H1 (cell line): Measurements from ENCODE around the gene EFCAB8. TPM values are rescaled to one million over a fixed set of nuclear protein-coding genes. Genes with fewer than 3 reads are reported as not detected.

Source experiments
- CTCF ChIA-PET: fragments of 300-600 bp; sonication (Branson Sonifier 250); formaldehyde crosslinking; loops from one replicate; lab custom pipeline; 2021; ENCODE audit not compliant: partially characterized antibody; lab: Charles Lee
- POLR2A ChIA-PET: fragments of 300-600 bp; sonication (Branson Sonifier 250); formaldehyde crosslinking; loops from one replicate; lab custom pipeline; 2021; ENCODE audit warnings: inconsistent platforms; ENCODE audit not compliant: partially characterized antibody; lab: Charles Lee
- DNase-seq, 2 experiments: peaks; one replicate each; pipeline versions ENCODE4 v3.0.0 to v3.0.0-alpha.2; 2010 to 2022; ENCODE audit warnings: low spot score in 2 of 2, low read depth in 1 of 2, mixed read lengths in 1 of 2
- FAIRE-seq: peaks from 2 replicates; lab custom pipeline; 2011; peaks lifted over from hg19 to GRCh38; lab: Jason Lieb, UNC
- H2AFZ ChIP-seq: 2 replicates; pipeline ENCODE4 v1.8.1; 2012; ENCODE audit warnings: low read length, inconsistent platforms
- H2AK5ac ChIP-seq: 2 replicates; pipeline ENCODE4 v1.6.1; 2013; ENCODE audit warnings: low read depth, low read length
- H2BK120ac ChIP-seq: replicated peaks from 2 replicates; pipeline ENCODE3; 2013; ENCODE audit warnings: low read depth, low read length, inconsistent platforms
- H2BK12ac ChIP-seq: 2 replicates; pipeline ENCODE4 v1.6.1; 2013; ENCODE audit warnings: low read depth, low read length
- H2BK15ac ChIP-seq: 2 replicates; pipeline ENCODE4 v1.6.1; 2013; ENCODE audit warnings: low read length
- H2BK20ac ChIP-seq: 2 replicates; pipeline ENCODE4 v1.6.1; 2013; ENCODE audit warnings: low read length
- H2BK5ac ChIP-seq: 2 replicates; pipeline ENCODE4 v1.6.1; 2013; ENCODE audit warnings: low read depth, low read length
- H3K14ac ChIP-seq: 2 replicates; pipeline ENCODE4 v1.6.1; 2013; ENCODE audit warnings: inconsistent platforms; ENCODE audit not compliant: insufficient read length
- H3K18ac ChIP-seq: 2 replicates; pipeline ENCODE4 v1.6.1; 2013; ENCODE audit warnings: low read length; ENCODE audit errors: extremely low read depth
- H3K23ac ChIP-seq: 2 replicates; pipeline ENCODE4 v1.6.1; 2013; ENCODE audit warnings: inconsistent platforms; ENCODE audit not compliant: insufficient read length
- H3K23me2 ChIP-seq: 2 replicates; pipeline ENCODE4 v1.6.1; 2013; ENCODE audit warnings: low read depth, low read length
- H3K27ac ChIP-seq: 2 replicates; pipeline ENCODE4 v1.6.1; 2011; ENCODE audit warnings: low read depth, low read length, inconsistent platforms
- H3K27me3 ChIP-seq, 4 experiments: replicated peaks in 1 of 4; 1 replicate in 1 of 4; 2 replicates in 3 of 4; pipeline versions ENCODE4 v1.6.1 to v1.8.1; 2011 to 2013; ENCODE audit warnings: low read length in 3 of 4, mild to moderate bottlenecking in 3 of 4, inconsistent platforms in 2 of 4, mixed read lengths in 2 of 4, moderate library complexity in 1 of 4; ENCODE audit not compliant: control insufficient read depth in 3 of 4, insufficient read depth in 3 of 4; ENCODE audit errors: extremely low read depth in 1 of 4
- H3K36me3 ChIP-seq, 4 experiments: 2 replicates each; pipeline versions ENCODE4 v1.6.1 to v1.8.1; 2011 to 2013; ENCODE audit warnings: mild to moderate bottlenecking in 4 of 4, low read length in 3 of 4, moderate library complexity in 2 of 4, control low read depth in 1 of 4, inconsistent platforms in 1 of 4; ENCODE audit not compliant: insufficient read depth in 4 of 4, control insufficient read depth in 2 of 4
- H3K4ac ChIP-seq: replicated peaks from 2 replicates; pipeline ENCODE3; 2013; ENCODE audit warnings: low read length, low read depth, mixed read lengths, inconsistent platforms; ENCODE audit not compliant: insufficient read length
- H3K4me1 ChIP-seq, 4 experiments: replicated peaks in 1 of 4; 1 replicate in 1 of 4; 2 replicates in 3 of 4; pipeline versions ENCODE4 v1.6.1 to v1.8.1; 2011 to 2013; ENCODE audit warnings: low read length in 3 of 4, inconsistent platforms in 2 of 4, mixed read lengths in 1 of 4; ENCODE audit not compliant: insufficient read depth in 4 of 4, control insufficient read depth in 3 of 4
- H3K4me2 ChIP-seq, 2 experiments: 2 replicates each; pipeline versions ENCODE4 v1.6.1 to v1.8.1; 2011 to 2013; ENCODE audit warnings: low read depth in 2 of 2, low read length in 2 of 2, control low read depth in 1 of 2, inconsistent platforms in 1 of 2, mild to moderate bottlenecking in 1 of 2; ENCODE audit not compliant: insufficient read depth in 1 of 2
- H3K4me3 ChIP-seq, 4 experiments: fragments of 200-600, 300-600 bp in 1 of 4; sonication (generic), shearing (Covaris generic), sonication (Bioruptor Twin) in 1 of 4; 2 replicates each; pipeline versions ENCODE4 v1.5.1 to v1.8.1; 2011 to 2016; ENCODE audit warnings: low read length in 4 of 4, low read depth in 3 of 4, control low read depth in 2 of 4, inconsistent platforms in 2 of 4, mild to moderate bottlenecking in 2 of 4, mixed read lengths in 1 of 4, moderate library complexity in 1 of 4; ENCODE audit not compliant: insufficient read depth in 2 of 4; ENCODE audit errors: extremely low read depth in 1 of 4
- H3K56ac ChIP-seq: replicated peaks from 2 replicates; pipeline ENCODE3; 2013; ENCODE audit warnings: low read depth, mild to moderate bottlenecking, mixed read lengths, low read length, inconsistent platforms; ENCODE audit not compliant: insufficient read length
- H3K79me1 ChIP-seq: 2 replicates; pipeline ENCODE4 v1.6.1; 2013; ENCODE audit warnings: low read depth, low read length, control low read depth
- H3K79me2 ChIP-seq, 2 experiments: 2 replicates each; pipeline versions ENCODE4 v1.6.1 to v1.8.1; 2012 to 2013; ENCODE audit warnings: low read length in 2 of 2, mild to moderate bottlenecking in 2 of 2, inconsistent platforms in 1 of 2; ENCODE audit not compliant: insufficient read depth in 2 of 2, control insufficient read depth in 1 of 2
- H3K9ac ChIP-seq, 4 experiments: replicated peaks in 1 of 4; 1 replicate in 1 of 4; 2 replicates in 3 of 4; pipeline versions ENCODE4 v1.6.1 to v1.8.1; 2011 to 2013; ENCODE audit warnings: low read depth in 3 of 4, low read length in 3 of 4, control low read depth in 2 of 4, mild to moderate bottlenecking in 2 of 4, moderate library complexity in 2 of 4, inconsistent platforms in 1 of 4; ENCODE audit errors: extremely low read depth in 1 of 4
- H3K9me3 ChIP-seq, 2 experiments: 2 replicates each; pipeline versions ENCODE4 v1.6.1 to v1.8.1; 2012 to 2013; ENCODE audit warnings: mild to moderate bottlenecking in 2 of 2, moderate library complexity in 2 of 2, control low read depth in 1 of 2, inconsistent platforms in 1 of 2, low read depth in 1 of 2, low read length in 1 of 2, mixed read lengths in 1 of 2; ENCODE audit not compliant: insufficient read depth in 2 of 2
- H4K20me1 ChIP-seq, 2 experiments: replicated peaks in 1 of 2; 2 replicates each; pipeline versions ENCODE3 to v1.8.1; 2011 to 2013; ENCODE audit warnings: inconsistent platforms in 2 of 2, low read length in 2 of 2, mild to moderate bottlenecking in 1 of 2; ENCODE audit not compliant: insufficient read depth in 2 of 2, control insufficient read depth in 1 of 2
- H4K5ac ChIP-seq: 2 replicates; pipeline ENCODE4 v1.6.1; 2013; ENCODE audit warnings: low read length, low read depth, mixed read lengths, inconsistent platforms; ENCODE audit not compliant: insufficient read length
- H4K8ac ChIP-seq: 2 replicates; pipeline ENCODE4 v1.8.0; 2013; ENCODE audit warnings: mild to moderate bottlenecking, moderate library complexity, low read length, inconsistent platforms; ENCODE audit not compliant: insufficient read depth; ENCODE audit errors: extremely low read depth
- H4K91ac ChIP-seq: replicated peaks from 2 replicates; pipeline ENCODE3; 2013; ENCODE audit warnings: low read length, mixed read lengths, inconsistent platforms; ENCODE audit not compliant: insufficient read length
- BRCA1 ChIP-seq: IDR thresholded peaks from 2 replicates; pipeline ENCODE4 v1.6.1; 2012; ENCODE audit warnings: low read depth, low read length, improper control_type of control experiment
- CBX8 ChIP-seq: fragments of 300-800, 300-1000 bp; sonication (generic); IDR thresholded peaks from 2 replicates; pipeline ENCODE4 v1.7.1; 2016; ENCODE audit warnings: low read depth, low read length, borderline replicate concordance
- KDM4A ChIP-seq: IDR thresholded peaks from one replicate; pipeline ENCODE4 v1.7.1; 2012; ENCODE audit warnings: low read depth, mild to moderate bottlenecking, moderate library complexity, low read length, inconsistent platforms; ENCODE audit not compliant: severe bottlenecking
- MAX ChIP-seq: IDR thresholded peaks from 2 replicates; pipeline ENCODE4 v1.6.1; 2012; ENCODE audit warnings: inconsistent platforms
- NRF1 ChIP-seq: IDR thresholded peaks from 2 replicates; pipeline ENCODE4 v1.6.1; 2011; ENCODE audit warnings: mild to moderate bottlenecking, low read depth, low read length, improper control_type of control experiment
- RXRA ChIP-seq: IDR thresholded peaks from 2 replicates; pipeline ENCODE4 v1.6.1; 2011; ENCODE audit warnings: low read depth, mild to moderate bottlenecking, low read length, moderate library complexity; ENCODE audit not compliant: insufficient read depth
- SIN3A ChIP-seq, 2 experiments: IDR thresholded peaks in 1 of 2; conservative IDR thresholded peaks in 1 of 2; 2 replicates each; pipeline ENCODE4 v1.6.1; 2011 to 2012; ENCODE audit warnings: low read length in 2 of 2, improper control_type of control experiment in 1 of 2, low read depth in 1 of 2, mild to moderate bottlenecking in 1 of 2
- SRF ChIP-seq: IDR thresholded peaks from 2 replicates; pipeline ENCODE4 v1.6.1; 2011; ENCODE audit warnings: mild to moderate bottlenecking, low read depth, low read length, moderate library complexity
- TAF1 ChIP-seq: IDR thresholded peaks from 2 replicates; pipeline ENCODE4 v1.6.1; 2011; ENCODE audit warnings: mild to moderate bottlenecking, low read depth, low read length
- TBP ChIP-seq: IDR thresholded peaks from 2 replicates; pipeline ENCODE4 v1.6.1; 2011; ENCODE audit warnings: low read depth, low read length, improper control_type of control experiment
- USF2 ChIP-seq: IDR thresholded peaks from 2 replicates; pipeline ENCODE4 v1.6.1; 2011; ENCODE audit warnings: low read length, improper control_type of control experiment
- WGBS, 2 experiments: shearing (Covaris generic) in 1 of 2; methylation state at CpG; one replicate each; pipeline versions ENCODE4 v1.1.6 to v1.1.7; 2013 to 2015; ENCODE audit warnings: low lambda C conversion rate in 2 of 2, mixed read lengths in 2 of 2, inconsistent platforms in 1 of 2, low coverage in 1 of 2, missing lambda C conversion rate in 1 of 2; ENCODE audit not compliant: insufficient replicate concordance in 2 of 2, insufficient coverage in 1 of 2, insufficient read length in 1 of 2; ENCODE audit errors: extremely low coverage in 1 of 2, missing lambda C conversion rate in 1 of 2; 5-methylcytosine and 5-hydroxymethylcytosine counted together
- polyA plus RNA-seq, 7 experiments: library from polyadenylated mRNA; depleted of rRNA in 3 of 7; stranded (reverse) in 5 of 7; unstranded in 2 of 7; fragments of >200 nt in 5 of 7; fragments of 200-250 nt in 2 of 7; gene quantifications; 1 replicate in 5 of 7; 2 replicates in 1 of 7; 4 replicates in 1 of 7; pipeline versions ENCODE4 v1.2.1 to v1.2.3, GENCODE V29; 2011 to 2013; ENCODE audit warnings: missing spikeins in 2 of 7, mixed read lengths in 2 of 7
- total RNA-seq: library from RNA; stranded (reverse); fragmentation: NEBNext Ultra II Directional; extraction: Animal tissue kit (Norgen Biotek cat#: 25700); gene quantifications from 2 replicates; pipeline ENCODE4 v1.2.1, GENCODE V29; 2021

Gene EFCAB8
- total and polyA plus RNA-seq, 2 of the 8 experiments (the other 6 are each of a cell fraction or from before 2014, with no cell fraction given) = 0.06 to 0.20 TPM

DNA sequence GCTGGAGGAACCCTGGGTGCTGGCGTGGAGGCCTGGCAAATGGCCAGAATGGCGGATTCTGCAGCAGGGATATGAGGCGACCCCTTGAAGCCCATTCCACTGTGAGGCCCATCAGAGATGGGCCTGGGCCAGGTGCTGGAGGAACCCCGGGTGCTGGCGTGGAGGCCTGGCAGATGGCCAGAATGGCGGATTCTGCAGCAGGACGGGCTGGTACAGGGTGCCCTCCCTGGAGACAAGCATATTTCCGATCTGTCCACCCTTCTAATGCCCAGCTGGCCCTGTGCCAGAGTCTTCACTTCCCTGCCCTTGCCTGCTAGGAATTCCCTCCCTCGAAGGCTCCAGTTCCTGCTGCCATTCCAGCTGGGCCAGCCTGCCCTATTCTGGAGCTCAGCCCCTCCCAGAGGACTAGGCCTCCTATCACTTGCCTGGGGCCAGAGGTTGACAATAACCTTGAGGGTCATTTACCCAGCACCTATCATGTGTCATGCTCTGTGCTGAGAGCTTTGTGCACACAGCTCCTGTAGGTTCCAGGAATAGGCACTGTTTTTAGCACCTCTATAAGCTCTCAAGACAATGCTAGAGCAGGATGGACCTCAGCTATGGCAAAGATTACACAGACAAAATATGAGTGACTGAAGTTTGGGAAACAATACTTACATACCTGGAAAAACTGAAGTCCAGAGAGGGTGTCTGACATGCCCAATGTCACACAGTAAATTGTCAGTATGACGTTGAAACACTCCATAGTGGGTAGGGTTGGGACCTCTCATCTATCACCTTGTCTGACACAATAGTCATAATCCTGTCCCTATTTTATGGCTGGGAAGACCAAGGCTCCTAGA is 124.1 kb downstream of the EFCAB8 start:
- CTCF ChIA-PET = interaction anchor here (1.2 to 5.4 kb wide), 3 partner anchors 13 to 22 kb away, joined by 3 to 53 read pairs (median 11); partner anchors contain the start of gene SUN5
- Histone ChIP-seq H3K23ac (no peak overlapping the region), H4K8ac (no peak overlapping the region), H4K20me1 (no peaks in the 10 kb centered on the region), H2AFZ (no peak overlapping the region), H2AK5ac (no peak overlapping the region), H2BK15ac (no peak overlapping the region), H3K23me2 (no peaks in the 10 kb centered on the region), H3K9ac (no peak overlapping the region), H2BK20ac (no peak overlapping the region), H3K27me3 (0 out of 7 replicates have a peak, but pooled peaks cover 0 to under 1% (median 0%) of the 10 kb centered on the region in 4 experiments), H3K36me3 (no peaks in the 10 kb centered on the region), H3K4me1 (no peaks in the 10 kb centered on the region; a peak in 1 of 7 replicates), H4K5ac (no peak overlapping the region), H4K91ac (no peak overlapping the region), H3K4me2 (no peak overlapping the region), H3K18ac (no peak overlapping the region), H3K27ac (no peak overlapping the region), H3K79me2 (no peaks in the 10 kb centered on the region), H3K79me1 (no peaks in the 10 kb centered on the region), H3K4me3 (no peak overlapping the region), H2BK12ac (no peak overlapping the region), H3K4ac (no peak overlapping the region), H2BK120ac (no peak overlapping the region), H3K14ac (no peak overlapping the region), H2BK5ac (no peak overlapping the region), H3K56ac (no peak overlapping the region), H3K9me3 (no peaks in the 10 kb centered on the region; a peak in 1 of 4 replicates)
- no peak for FAIRE-seq
- 91% methylated on average over 10 of the region's 10 CpGs; no CpG with 5 or more reads in 1 of the 2 experiments for WGBS, 2 experiments
- POLR2A ChIA-PET = no interaction called here
- no peak for DNase-seq
- TF ChIP-seq KDM4A = no peak
- no peak for TF ChIP-seq MAX
- TF ChIP-seq RXRA = no peak
- no peak for TF ChIP-seq USF2
- no peak for TF ChIP-seq SIN3A (conservative IDR thresholded peaks at IDR 0.05 in 1 of 2, IDR thresholded peaks at IDR 0.05 in 1 of 2; ENCODE audit: low read depth in 1 of 2, low read length in 2 of 2)
- no peak for TF ChIP-seq CBX8
- no peak for TF ChIP-seq SRF
- no peak for TF ChIP-seq BRCA1
- TF ChIP-seq NRF1 = no peak
- TF ChIP-seq TAF1 = no peak
- TF ChIP-seq TBP = no peak
